ENCODE measurements around the gene COL4A2.

COL4A2 gene

DNA sequence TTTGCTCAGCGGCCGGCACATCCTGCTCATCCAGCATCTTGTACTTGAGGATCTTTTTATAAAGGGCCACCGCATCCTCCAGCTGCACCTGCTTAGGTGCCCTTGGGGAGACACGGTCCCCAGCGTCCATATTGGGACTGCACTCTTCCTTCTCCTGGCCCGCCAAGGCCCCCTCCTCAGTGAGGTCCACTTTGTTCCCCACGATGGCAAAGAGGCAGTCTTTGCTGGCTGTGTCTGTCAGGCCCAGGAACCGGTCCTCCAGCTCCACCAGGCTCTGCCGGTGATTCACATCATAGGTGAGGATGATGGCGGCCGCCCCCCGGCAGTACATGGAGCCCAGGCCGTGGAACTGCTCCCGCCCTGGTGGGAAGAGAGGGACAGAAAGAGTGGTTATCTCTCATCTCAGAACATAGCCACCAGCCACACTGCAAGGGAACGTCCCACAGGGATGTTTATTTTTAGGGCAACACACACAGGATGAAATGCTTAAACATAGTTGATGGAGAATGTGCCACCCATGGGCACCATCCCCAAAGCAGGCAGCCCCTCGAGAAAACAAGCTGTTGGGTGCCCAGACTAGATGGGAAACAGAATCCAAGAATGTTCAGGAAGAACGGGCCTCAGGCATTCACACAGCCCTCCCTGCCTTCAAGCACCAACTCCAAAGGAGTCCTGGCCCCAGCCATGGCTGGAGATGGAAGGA is 216.9 kb downstream of the COL4A2 start:
- Histone ChIP-seq H4K20me1 (ENCODE audit: insufficient read depth, low read length) (no peaks in the 10 kb centered on the region), H3K9ac (ENCODE audit: low read length) (peak overlapping the region; percentile 59; the same call in 1 of the 2 replicates), H3K4me1 (ENCODE audit: low read length) (peaks cover 34% of the 10 kb centered on the region), H3K27me3 (replicated peaks; ENCODE audit: insufficient read depth, low read length) (no peaks in the 10 kb centered on the region), H3K79me2 (ENCODE audit: low read length) (no peaks in the 10 kb centered on the region), H3K4me3 (ENCODE audit: low read length) (no peak overlapping the region; the same call in 1 of the 2 replicates), H3K4me2 (ENCODE audit: low read depth, low read length) (peak overlapping the region; percentile 88), H3K9me3 (replicated peaks; ENCODE audit: insufficient read depth, low read length) (no peaks in the 10 kb centered on the region), H3F3A (ENCODE audit: insufficient read depth, low read length) (peaks cover 20% of the 10 kb centered on the region), H3K9me2 (replicated peaks; ENCODE audit: insufficient read depth, low read length) (no peaks in the 10 kb centered on the region), H2AFZ (ENCODE audit: low read length) (peak overlapping the region; percentile 46), H3K27ac (ENCODE audit: low read length) (peak overlapping the region; percentile 90; the same call in 1 of the 2 replicates), H3K36me3 (replicated peaks; ENCODE audit: insufficient read depth, low read length) (no peaks in the 10 kb centered on the region)
- TF ChIP-seq CTCF (IDR thresholded peaks at IDR 0.05; ENCODE audit: low read length) (no peak), EZH2phosphoT487 (IDR thresholded peaks at IDR 0.05; ENCODE audit: low read length) (no peak), EZH2 (optimal IDR thresholded peaks at IDR 0.05; ENCODE audit: low read depth, low read length) (no peak)
- DNase-seq = no peak

- Histone ChIP-seq H2AFZ (ENCODE audit: low read length) (peak overlapping the region; percentile 46), H3K27ac (ENCODE audit: low read length) (peak overlapping the region; percentile 90), H3K79me2 (ENCODE audit: low read length) (no peaks in the 10 kb centered on the region), H4K20me1 (ENCODE audit: insufficient read depth, low read length) (no peaks in the 10 kb centered on the region), H3K4me2 (ENCODE audit: low read depth, low read length) (peak overlapping the region; percentile 88), H3K36me3 (replicated peaks; ENCODE audit: insufficient read depth, low read length) (no peaks in the 10 kb centered on the region), H3K27me3 (replicated peaks; ENCODE audit: insufficient read depth, low read length) (no peaks in the 10 kb centered on the region), H3K9me2 (replicated peaks; ENCODE audit: insufficient read depth, low read length) (no peaks in the 10 kb centered on the region), H3K9me3 (replicated peaks; ENCODE audit: insufficient read depth, low read length) (no peaks in the 10 kb centered on the region), H3K9ac (ENCODE audit: low read length) (peak overlapping the region; percentile 59), H3K4me1 (ENCODE audit: low read length) (peaks cover 34% of the 10 kb centered on the region), H3F3A (ENCODE audit: insufficient read depth, low read length) (peaks cover 20% of the 10 kb centered on the region), H3K4me3 (ENCODE audit: low read length) (peak overlapping the region; percentile 29)
- TF ChIP-seq CTCF (IDR thresholded peaks at IDR 0.05; ENCODE audit: low read length) (no peak), EZH2 (optimal IDR thresholded peaks at IDR 0.05; ENCODE audit: low read depth, low read length) (no peak), EZH2phosphoT487 (IDR thresholded peaks at IDR 0.05; ENCODE audit: low read length) (no peak)
- peak; percentile 74 for DNase-seq
Observed at GRCh38 chr13:110524541-110525257, 217.6 kb downstream of the COL4A2 start.

DNA sequence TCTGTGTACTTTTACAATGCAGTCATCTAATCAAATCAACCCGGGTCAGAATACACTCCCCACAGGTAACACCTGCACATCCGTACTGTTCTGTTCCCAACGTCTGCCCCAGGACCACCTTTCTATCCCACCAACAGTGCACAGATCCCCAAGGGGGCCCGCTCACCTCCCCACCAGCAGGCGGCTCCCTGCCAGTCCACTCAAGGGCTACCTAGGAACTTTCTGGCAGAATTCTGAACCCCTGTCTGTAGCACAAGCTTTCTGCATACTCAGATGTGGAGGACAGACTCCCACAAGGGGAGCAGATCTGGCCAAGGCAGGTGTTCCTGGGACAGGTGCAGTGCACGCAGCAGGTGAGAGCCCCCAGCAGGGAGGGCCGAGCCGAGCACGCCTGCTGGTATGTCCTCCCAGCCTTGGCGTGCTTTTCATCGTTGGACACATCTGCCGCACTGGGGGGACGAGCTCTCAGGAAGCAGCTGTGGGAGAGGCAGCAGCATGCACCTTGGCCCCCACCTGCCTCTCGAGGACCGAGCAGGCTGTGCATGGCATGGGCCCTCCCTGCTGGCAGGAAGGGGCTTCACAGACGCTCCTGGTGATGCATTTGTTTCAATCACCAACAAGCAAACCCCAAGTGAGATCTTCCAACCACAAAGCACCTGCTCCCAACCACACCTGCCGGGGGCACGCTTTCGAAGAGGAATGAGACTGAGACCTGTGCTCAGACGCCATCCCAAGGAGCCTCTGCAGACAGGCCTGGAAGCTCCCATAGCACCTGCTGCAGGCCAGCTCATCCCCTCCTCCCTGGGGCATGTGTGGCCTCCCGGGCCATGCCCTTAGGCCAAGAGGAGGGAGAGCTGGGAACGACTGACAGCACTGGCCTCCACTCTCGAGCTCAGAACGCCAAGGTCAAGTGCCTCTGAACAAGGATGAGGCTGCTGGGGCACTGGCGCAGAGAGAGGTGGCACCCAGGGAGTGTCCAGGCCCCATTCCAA is 218.5 kb downstream of the COL4A2 start:
- Histone ChIP-seq H4K20me1 (ENCODE audit: insufficient read depth, low read length) (no peaks in the 10 kb centered on the region), H3K36me3 (replicated peaks; ENCODE audit: insufficient read depth, low read length) (no peaks in the 10 kb centered on the region), H3K27me3 (replicated peaks; ENCODE audit: insufficient read depth, low read length) (no peaks in the 10 kb centered on the region), H3K4me2 (ENCODE audit: low read depth, low read length) (peak overlapping the region; percentile 88), H3K9me3 (replicated peaks; ENCODE audit: insufficient read depth, low read length) (no peaks in the 10 kb centered on the region), H3K9me2 (replicated peaks; ENCODE audit: insufficient read depth, low read length) (no peaks in the 10 kb centered on the region), H3F3A (ENCODE audit: insufficient read depth, low read length) (peaks cover 20% of the 10 kb centered on the region), H3K79me2 (ENCODE audit: low read length) (no peaks in the 10 kb centered on the region), H3K4me3 (ENCODE audit: low read length) (peak overlapping the region; percentile 29), H3K4me1 (ENCODE audit: low read length) (peaks cover 34% of the 10 kb centered on the region), H3K27ac (ENCODE audit: low read length) (peak overlapping the region; percentile 90), H3K9ac (ENCODE audit: low read length) (peak overlapping the region; percentile 59), H2AFZ (ENCODE audit: low read length) (peak overlapping the region; percentile 46; the same call in 1 of the 2 replicates)
- DNase-seq = peak; percentile 97
- no peak for TF ChIP-seq EZH2phosphoT487 (IDR thresholded peaks at IDR 0.05; ENCODE audit: low read length)
- TF ChIP-seq CTCF (IDR thresholded peaks at IDR 0.05; ENCODE audit: low read length) = peak; percentile 37

Measured in MM.1S (cell line).